KOPT-K1 (cell line): ENCODE results near the gene KSR1.
"Not testable (repeated sequence)": the region's sequence is repeated elsewhere in the genome, so short reads cannot be mapped to it uniquely, and the experiment has no call there.

ENCODE experiments used
- H3K27ac ChIP-seq: fragments of 200-600 bp; sonication (generic); 2 replicates; pipeline ENCODE4 v1.5.1; 2016; ENCODE audit warnings: antibody characterized with exemption, mild to moderate bottlenecking, low read depth, low read length; ENCODE audit not compliant: poor library complexity, severe bottlenecking
- H3K36me3 ChIP-seq: fragments of 200-600 bp; sonication (generic); 2 replicates; pipeline ENCODE4 v1.5.1; 2017; ENCODE audit warnings: antibody characterized with exemption, mild to moderate bottlenecking, low read length, moderate library complexity; ENCODE audit not compliant: insufficient read depth
- H3K9me3 ChIP-seq: fragments of 200-600 bp; sonication (generic); 2 replicates; pipeline ENCODE4 v1.5.1; 2017; ENCODE audit warnings: antibody characterized with exemption, low read length, mild to moderate bottlenecking; ENCODE audit not compliant: insufficient read depth, poor library complexity, severe bottlenecking

KSR1 gene

DNA sequence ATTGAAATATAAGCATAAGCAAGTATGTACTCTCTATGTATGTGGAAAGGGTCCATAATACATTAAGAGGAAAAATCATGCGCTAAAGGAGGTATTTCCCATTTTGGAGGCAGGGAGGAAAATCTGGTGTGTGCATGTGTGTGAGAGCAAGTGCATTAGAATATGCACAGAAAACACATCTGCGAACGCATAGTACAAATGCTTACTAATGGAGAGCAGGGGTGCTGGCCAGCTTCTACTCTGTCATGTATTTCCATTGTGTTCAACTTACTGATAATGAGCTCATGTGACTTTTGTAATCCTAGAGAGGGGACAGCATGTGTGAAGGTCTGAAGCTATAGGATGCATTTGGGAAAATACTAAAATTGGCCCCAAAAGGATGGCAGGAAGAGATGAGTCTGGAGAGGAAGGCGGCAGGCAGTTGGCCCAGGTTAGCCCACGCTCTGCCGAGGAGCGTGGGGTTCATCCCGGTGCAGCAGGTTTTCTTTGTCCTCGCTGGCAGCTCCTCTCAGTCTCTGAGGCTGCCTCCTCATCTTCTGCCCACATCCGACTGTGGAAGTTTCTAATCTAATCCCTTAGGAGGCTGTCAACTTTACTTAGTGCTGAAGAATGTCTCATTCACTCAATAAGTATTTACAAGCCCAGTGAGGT, 17.8 kb upstream of the KSR1 start:
- Histone ChIP-seq H3K36me3 (no peaks in the 10 kb centered on the region), H3K9me3 (no peaks in the 10 kb centered on the region), H3K27ac (no peak overlapping the region)

DNA sequence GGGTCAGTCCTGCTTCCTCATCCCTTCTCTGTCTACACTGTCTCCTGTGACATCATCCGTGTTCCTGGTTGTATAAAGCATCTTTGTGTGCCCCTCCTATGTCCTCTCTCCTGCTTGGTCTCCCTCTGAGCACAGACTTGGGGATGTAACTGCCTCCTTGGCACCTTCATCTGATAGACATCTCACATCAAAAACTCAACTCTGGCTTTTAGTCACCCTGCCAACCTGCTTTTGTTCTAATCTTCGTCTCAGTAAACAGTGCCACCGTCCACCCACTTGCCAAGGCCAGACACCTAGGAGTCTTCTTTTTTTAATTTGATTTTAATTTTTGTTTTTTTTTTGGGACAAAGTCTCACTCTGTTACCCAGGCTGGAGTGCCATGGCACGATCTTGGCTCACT, 16.9 kb upstream of the KSR1 start:
- no peaks in the 10 kb centered on the region for H3K9me3 ChIP-seq
- no peaks in the 10 kb centered on the region for H3K36me3 ChIP-seq
- H3K27ac ChIP-seq, result no peak overlapping the region

DNA sequence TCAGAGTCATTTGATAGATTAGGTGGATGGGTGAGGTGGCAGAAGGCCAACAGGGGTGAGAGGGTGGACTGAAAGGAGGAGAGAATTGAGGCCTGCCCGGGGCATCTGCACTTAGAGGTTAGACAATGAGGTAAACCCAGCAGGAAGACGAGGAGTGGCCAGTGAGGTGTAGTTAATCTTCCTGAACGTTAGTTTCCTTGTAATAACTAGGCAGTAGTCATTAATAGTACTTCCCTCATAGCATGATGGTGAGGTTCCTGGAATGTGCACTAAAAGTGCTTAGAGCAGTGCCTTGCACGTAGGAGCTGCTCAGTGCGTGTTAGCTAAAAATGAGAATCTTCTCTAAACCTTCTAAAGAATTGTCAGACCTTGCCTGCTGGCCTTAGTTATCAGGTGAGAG, 13.5 kb upstream of the KSR1 start:
- no peaks in the 10 kb centered on the region for H3K9me3 ChIP-seq
- H3K27ac ChIP-seq, result no peak overlapping the region
- H3K36me3 ChIP-seq, result no peaks in the 10 kb centered on the region

DNA sequence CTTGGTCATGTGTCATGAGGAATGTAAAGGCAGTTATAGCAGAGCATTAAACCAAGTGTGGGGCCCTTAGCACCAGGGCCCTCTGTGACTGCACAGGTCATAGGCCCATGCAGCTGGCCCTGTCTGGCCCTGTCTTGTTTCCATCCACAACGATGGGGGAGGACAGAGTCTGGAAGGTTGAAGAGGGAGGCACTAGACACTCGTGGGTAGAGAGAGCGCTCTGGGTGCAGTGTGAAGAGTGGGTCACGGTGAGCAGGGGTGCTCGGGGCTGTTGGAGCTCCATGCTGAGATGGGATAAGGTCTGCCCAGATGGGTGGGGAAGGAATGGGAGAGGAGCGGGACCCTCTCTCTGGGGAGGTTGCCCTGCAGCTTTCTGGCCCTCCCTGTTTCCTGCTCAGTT, 12.8 kb upstream of the KSR1 start:
- Histone ChIP-seq H3K36me3 (no peaks in the 10 kb centered on the region), H3K9me3 (no peaks in the 10 kb centered on the region), H3K27ac (no peak overlapping the region)

DNA sequence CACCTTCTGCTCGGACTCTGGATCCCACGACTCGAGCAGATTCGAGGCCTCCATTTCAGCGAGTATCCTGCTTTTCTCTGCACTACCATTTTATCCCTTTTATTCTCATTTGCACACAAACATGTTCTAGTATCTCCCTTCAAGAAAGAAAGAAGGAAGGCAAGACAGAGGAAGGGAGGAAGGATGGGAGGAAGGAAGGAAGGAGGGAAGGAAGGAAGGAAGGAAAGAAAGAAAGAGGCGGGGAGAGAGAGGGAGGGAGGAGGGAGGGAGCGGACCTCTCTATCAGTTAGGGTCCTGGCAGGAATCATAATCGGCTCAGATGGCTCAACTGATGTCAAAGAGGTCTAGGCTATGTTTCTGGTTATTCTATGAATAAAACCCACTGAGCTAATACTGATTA, 10.3 kb upstream of the KSR1 start:
- H3K36me3 ChIP-seq, result no peaks in the 10 kb centered on the region
- no peak overlapping the region for H3K27ac ChIP-seq
- H3K9me3 ChIP-seq, result no peaks in the 10 kb centered on the region

DNA sequence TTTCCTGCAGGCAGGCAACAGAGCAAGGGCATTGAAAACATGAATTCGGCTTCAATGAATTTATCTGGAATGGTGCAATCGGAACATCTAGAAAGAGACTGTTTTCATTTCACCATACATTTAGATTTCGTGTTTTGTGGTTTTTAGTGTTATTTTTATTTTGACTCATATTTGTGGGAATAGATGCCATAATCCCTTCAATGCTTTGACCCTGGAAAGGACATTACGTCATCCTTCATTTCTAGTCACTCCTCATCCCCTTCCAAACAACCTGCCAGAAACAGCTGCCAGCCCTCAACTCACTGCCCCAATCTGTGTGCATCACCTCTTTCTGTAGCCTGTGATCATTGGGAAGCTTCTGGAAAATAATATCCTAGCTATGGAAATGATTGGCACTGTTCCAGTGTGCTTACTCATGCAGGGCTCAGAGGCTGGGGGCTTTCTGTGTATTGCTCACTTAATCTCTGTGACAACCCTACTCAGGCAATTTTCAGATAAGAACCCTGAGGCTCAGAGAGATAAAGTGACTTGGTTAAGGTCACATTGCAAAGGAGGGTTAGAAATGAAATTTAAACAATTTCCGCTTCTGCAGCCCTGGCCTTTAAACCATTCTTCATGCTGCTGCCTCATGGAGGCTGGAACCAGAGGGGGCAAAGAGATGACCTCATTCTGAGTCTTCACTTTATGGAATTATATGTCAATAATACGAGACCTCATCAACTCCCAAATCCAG, 9.5 kb upstream of the KSR1 start:
- H3K9me3 ChIP-seq, result no peaks in the 10 kb centered on the region
- no peaks in the 10 kb centered on the region for H3K36me3 ChIP-seq
- H3K27ac ChIP-seq, result no peak overlapping the region

DNA sequence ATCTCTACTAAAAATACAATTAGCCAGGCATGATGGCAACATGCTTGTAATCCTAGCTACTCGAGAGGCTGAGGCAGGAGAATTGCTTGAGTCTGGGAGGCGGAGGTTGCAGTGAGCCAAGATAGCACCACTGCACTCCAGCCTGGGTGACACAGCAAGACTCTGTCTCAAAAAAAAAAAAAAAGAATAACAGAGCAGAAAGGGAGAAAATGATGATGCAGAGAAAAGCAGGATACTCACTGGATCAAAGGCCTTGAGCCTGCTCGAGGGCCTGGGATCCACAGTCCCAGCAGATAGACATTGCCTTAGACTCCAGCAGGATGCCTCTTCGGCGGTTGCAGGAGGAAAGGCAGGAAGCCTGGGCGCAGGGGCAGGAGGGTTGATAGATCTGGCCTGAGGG, 7.7 kb upstream of the KSR1 start:
- H3K27ac ChIP-seq, H3K36me3 ChIP-seq, H3K9me3 ChIP-seq: not testable (repeated sequence)

DNA sequence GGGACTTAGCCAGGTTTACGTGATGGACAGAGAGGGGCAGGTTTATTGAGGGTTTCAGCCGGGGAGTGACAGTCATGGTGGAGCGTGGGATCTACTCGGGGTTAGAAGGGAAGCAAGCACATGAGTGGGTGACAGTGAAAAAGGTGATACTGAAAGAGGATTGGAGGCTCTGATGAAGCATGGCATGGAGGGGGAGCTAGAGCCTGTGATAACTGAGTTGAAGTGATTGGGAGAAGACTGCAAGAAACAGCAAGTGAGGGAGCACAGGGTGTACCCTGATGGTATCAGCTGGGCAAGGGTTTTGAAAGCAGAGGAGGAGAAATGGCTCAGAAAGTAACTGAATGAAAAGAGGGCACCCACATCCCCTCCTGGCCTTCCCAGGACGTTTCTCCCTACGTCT, 6.7 kb upstream of the KSR1 start:
- no peak overlapping the region for H3K27ac ChIP-seq
- no peaks in the 10 kb centered on the region for H3K36me3 ChIP-seq
- H3K9me3 ChIP-seq, result no peaks in the 10 kb centered on the region

DNA sequence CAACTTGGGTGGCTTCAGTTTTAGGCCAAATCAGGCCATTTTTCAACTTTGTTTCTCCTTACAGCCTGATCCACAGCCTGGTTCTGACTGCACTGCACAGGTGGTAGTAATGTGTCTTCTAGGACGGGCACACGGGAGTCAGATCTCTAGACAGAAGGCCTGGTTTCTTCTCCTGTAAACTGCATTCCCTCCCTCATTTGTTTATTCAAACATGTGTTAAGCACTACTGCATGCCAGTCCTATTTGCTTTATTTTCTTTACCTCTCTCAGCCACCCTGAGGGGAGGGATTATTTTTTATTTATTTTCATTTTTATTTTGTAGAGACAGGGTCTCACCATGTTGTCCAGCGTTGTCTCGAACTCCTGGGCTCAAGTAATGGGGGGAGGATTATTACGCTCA, 6.3 kb upstream of the KSR1 start:
- Histone ChIP-seq H3K36me3 (no peaks in the 10 kb centered on the region), H3K27ac (no peak overlapping the region), H3K9me3 (no peaks in the 10 kb centered on the region)

DNA sequence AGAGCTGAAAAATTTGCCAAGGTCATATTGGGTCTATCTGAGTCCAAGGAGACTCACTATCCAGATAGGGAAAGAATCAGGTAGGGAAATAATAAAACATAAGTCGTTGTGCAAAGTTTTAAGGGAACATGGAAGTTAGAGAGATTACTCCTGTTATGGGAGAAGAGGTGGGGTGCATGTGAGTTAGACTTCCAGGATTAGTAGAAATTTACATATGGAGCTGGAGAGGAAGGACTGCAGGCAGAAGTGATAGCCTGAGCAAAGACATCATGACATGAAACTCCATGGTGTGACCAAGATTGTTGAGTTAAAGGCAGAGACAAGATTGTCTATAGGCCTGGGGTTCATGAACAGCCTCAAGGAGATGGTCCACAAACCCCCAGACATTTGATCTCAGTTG, 5.8 kb upstream of the KSR1 start:
- no peaks in the 10 kb centered on the region for H3K36me3 ChIP-seq
- H3K27ac ChIP-seq, result no peak overlapping the region
- H3K9me3 ChIP-seq, result no peaks in the 10 kb centered on the region

DNA sequence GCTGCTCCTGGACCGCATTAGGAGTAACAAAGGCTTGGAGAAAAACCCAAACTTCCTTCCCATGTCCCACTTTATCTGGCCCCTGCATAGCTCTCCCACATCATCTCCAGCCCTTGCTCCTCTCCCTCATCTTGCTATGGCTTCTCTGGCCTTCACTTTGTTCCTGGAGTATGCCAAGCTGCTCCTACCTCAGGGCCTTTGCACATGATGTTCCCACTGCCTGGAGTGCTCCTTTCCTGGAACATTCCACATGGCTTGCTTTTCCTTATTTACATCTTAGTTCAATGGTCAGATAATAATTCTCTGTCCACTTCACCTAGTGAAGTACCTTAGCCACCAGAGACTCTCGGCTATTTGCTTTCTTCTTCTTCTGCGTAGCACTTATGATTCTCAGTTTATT, 4.3 kb upstream of the KSR1 start:
- H3K36me3 ChIP-seq, result no peaks in the 10 kb centered on the region
- H3K27ac ChIP-seq, result no peak overlapping the region
- no peaks in the 10 kb centered on the region for H3K9me3 ChIP-seq

DNA sequence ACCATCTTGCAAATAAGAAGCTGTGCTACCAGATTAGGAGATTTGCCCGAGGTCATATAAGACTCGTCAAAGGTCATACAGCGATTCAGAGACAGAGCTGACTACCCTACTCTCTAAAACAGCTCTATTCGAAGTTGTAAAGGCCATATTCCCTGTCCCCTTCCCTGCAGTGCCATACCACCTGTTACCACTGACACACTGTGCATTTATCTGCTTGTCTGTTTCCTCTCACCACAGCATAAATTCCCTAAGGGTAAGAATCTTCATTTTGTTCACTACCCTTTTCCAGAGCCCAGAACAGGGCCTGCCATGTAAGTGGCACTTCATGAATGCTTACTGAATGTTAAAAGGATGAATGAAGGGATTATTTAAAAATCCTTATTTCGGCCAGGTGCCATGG, 3.4 kb upstream of the KSR1 start:
- Histone ChIP-seq H3K27ac (no peak overlapping the region), H3K36me3 (no peaks in the 10 kb centered on the region), H3K9me3 (no peaks in the 10 kb centered on the region)

DNA sequence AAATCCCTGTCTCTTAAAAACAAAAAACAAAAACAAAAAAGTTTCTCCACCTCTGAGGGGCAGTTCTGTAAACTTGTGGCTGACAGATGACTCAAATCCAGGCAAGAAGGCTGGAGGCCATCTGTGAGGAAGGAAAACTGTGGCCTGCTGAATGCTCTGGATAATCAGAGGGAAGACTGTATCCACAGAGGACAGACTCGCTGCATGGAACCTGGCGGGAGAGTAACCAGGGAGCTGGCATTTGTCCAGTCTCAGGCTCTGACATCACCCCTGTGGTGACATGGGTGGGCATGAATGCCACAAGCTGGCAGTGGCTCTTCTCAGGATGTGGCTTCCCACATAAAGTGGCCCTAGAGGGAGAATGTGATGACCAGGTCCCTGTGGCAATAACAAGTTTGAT, 2.8 kb upstream of the KSR1 start:
- H3K27ac ChIP-seq, result no peak overlapping the region
- no peaks in the 10 kb centered on the region for H3K36me3 ChIP-seq
- no peaks in the 10 kb centered on the region for H3K9me3 ChIP-seq

DNA sequence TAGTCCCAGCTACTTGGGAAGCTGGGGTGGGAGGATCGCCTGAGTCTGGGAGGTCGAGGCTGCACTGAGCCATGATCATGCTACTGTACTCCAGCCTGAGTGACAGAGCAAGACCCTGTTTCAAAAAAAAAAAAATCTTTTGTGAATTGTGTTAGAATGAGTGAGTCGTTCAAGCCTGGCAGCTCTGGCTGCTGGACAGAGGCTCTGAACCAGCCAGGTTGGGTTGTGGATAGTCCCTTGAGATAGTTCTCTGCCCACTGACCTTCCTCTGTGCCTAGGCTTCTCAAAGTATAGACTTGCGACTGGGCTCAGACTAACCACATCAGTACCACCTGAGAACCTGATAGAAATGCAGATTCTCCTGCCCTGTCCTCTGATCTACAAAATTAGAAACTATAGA, 2.2 kb upstream of the KSR1 start:
- Histone ChIP-seq H3K27ac (no peak overlapping the region), H3K9me3 (no peaks in the 10 kb centered on the region), H3K36me3 (no peaks in the 10 kb centered on the region)

DNA sequence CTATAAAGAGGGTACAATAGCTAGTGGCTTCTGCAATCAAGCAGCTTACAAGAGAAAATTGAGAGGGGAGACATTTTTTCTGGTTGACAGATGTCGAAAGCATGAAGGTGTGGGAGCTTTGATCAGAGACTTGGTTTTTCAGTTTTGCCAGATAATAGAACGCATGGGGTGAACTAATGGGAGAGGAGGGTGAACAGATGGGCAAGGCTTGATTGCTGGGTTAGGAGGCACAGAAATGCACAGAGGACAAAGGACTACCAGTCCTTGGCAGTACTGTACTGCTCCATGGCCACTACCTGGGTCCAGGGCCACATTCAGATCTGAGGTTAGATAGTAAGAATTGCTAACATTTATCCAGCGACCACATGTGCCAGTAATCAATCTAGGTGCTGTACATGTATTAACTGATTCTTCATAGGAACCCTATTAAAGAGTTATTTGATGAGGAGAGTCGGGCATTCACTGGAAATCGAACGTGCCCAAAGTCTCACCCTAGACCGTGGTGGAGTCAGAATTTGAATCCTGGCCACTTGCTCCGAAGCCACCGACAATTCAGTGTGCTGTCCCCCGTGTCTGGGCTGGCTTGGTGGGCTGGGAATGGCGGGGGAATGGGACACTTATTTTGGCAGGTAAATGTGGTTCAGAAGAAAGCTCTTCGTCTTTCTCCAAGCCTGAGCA, 873 bp upstream of the KSR1 start:
- no peaks in the 10 kb centered on the region for H3K36me3 ChIP-seq
- H3K9me3 ChIP-seq, result no peaks in the 10 kb centered on the region
- H3K27ac ChIP-seq, result no peak overlapping the region
